Measurements from ENCODE around the gene RCN2.

- TF ChIP-seq, protein P1, sequence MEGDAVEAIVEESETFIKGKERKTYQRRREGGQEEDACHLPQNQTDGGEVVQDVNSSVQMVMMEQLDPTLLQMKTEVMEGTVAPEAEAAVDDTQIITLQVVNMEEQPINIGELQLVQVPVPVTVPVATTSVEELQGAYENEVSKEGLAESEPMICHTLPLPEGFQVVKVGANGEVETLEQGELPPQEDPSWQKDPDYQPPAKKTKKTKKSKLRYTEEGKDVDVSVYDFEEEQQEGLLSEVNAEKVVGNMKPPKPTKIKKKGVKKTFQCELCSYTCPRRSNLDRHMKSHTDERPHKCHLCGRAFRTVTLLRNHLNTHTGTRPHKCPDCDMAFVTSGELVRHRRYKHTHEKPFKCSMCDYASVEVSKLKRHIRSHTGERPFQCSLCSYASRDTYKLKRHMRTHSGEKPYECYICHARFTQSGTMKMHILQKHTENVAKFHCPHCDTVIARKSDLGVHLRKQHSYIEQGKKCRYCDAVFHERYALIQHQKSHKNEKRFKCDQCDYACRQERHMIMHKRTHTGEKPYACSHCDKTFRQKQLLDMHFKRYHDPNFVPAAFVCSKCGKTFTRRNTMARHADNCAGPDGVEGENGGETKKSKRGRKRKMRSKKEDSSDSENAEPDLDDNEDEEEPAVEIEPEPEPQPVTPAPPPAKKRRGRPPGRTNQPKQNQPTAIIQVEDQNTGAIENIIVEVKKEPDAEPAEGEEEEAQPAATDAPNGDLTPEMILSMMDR (conservative IDR thresholded peaks at IDR 0.05 in 1 of 2, IDR thresholded peaks at IDR 0.05 in 1 of 2; ENCODE audit: extremely low read depth in 1 of 2, insufficient read depth in 1 of 2, low read depth in 1 of 2, low read length in 2 of 2), result no peak
- TF ChIP-seq EZH2 (IDR thresholded peaks at IDR 0.05; ENCODE audit: borderline replicate concordance, low read length), result no peak
These were observed 62.5 kb downstream of the RCN2 start for GRCh38 chr15:76994001-76994400.
